GM18511 (cell line): ENCODE results near the gene AKT2.

ENCODE experiments used
- ATAC-seq: cut with Tn5 transposase; IDR thresholded peaks from one replicate; pipeline ENCODE4 v1.9.1; 2021; ENCODE audit warnings: mild to moderate bottlenecking, moderate library complexity; ENCODE audit not compliant: unreplicated experiment

The AKT2 gene

GRCh38 chr19:40255619-40256166 is 29.5 kb downstream of the AKT2 start:
- ATAC-seq, result no peak

GRCh38 chr19:40254714-40255418 is 30.3 kb downstream of the AKT2 start:
- ATAC-seq, result no peak

GRCh38 chr19:40253611-40254092 is 31.5 kb downstream of the AKT2 start:
- ATAC-seq, result no peak

- no peak for ATAC-seq
These were observed 32.8 kb downstream of the AKT2 start for GRCh38 chr19:40252395-40252794.

- no peak for ATAC-seq
These were observed 33.2 kb downstream of the AKT2 start for GRCh38 chr19:40251991-40252390.

- ATAC-seq, result no peak
These were observed 33.9 kb downstream of the AKT2 start for GRCh38 chr19:40251244-40251643.

GRCh38 chr19:40249781-40250180 is 35.4 kb downstream of the AKT2 start:
- no peak for ATAC-seq

GRCh38 chr19:40249201-40249600 is 35.9 kb downstream of the AKT2 start:
- no peak for ATAC-seq

GRCh38 chr19:40247735-40248262 is 37.3 kb downstream of the AKT2 start:
- ATAC-seq, result no peak

GRCh38 chr19:40247178-40247577 is 38.0 kb downstream of the AKT2 start:
- ATAC-seq, result no peak

GRCh38 chr19:40246292-40247073 is 38.7 kb downstream of the AKT2 start:
- no peak for ATAC-seq

- ATAC-seq, result no peak
These were observed 39.5 kb downstream of the AKT2 start for GRCh38 chr19:40245506-40246128.

GRCh38 chr19:40244579-40245317 is 40.4 kb downstream of the AKT2 start:
- no peak for ATAC-seq

GRCh38 chr19:40243181-40243580 is 42.0 kb downstream of the AKT2 start:
- no peak for ATAC-seq

GRCh38 chr19:40242480-40242879 is 42.7 kb downstream of the AKT2 start:
- ATAC-seq, result no peak

GRCh38 chr19:40241809-40242384 is 43.2 kb downstream of the AKT2 start:
- no peak for ATAC-seq

GRCh38 chr19:40241125-40241808 is 43.9 kb downstream of the AKT2 start:
- no peak for ATAC-seq

- ATAC-seq, result no peak
These were observed 44.8 kb downstream of the AKT2 start for GRCh38 chr19:40240332-40240731.

GRCh38 chr19:40239415-40240226 is 45.5 kb downstream of the AKT2 start:
- ATAC-seq, result no peak
